Body of pancreas (tissue), 4 donors: ENCODE results near the gene MAP1B.

Experiments
- CTCF ChIP-seq, 7 experiments: fragments of 450-650 bp in 4 of 7; fragments of 200-600 bp in 3 of 7; sonication (generic) in 3 of 7; IDR thresholded peaks; one replicate each; pipeline ENCODE4 v1.5.1; 2016 to 2019; ENCODE audit warnings: antibody characterized with exemption in 7 of 7
- POLR2A ChIP-seq, 3 donors: fragments of 450-650 bp; IDR thresholded peaks; one replicate each; pipeline ENCODE4 v1.6.1; 2016; ENCODE audit warnings: antibody characterized with exemption in 3 of 3, mild to moderate bottlenecking in 2 of 3

- TF ChIP-seq CTCF (IDR thresholded peaks at IDR 0.05) = no peak
- TF ChIP-seq POLR2A (IDR thresholded peaks at IDR 0.05) = no peak
Measured at GRCh38 chr5:72203251-72203845, 96.1 kb downstream of the MAP1B start.
